Tibial nerve (tissue), 4 donors: ENCODE results near the gene MPZ. TPM values are rescaled to one million over a fixed set of nuclear protein-coding genes. Genes with fewer than 3 reads are reported as not detected.
A peak's percentile ranks its signal among the peaks of the same experiment; 100 is the strongest.

Experiments used
- DNase-seq, 2 donors: peaks; one replicate each; pipeline ENCODE4 v3.0.0-alpha.2; 2019; ENCODE audit warnings: low spot score in 2 of 2
- H3K27ac ChIP-seq, 4 donors: fragments of 200-600 bp; sonication (generic) in 3 of 4; one replicate each; pipeline ENCODE4 v1.5.1; 2017 to 2019; ENCODE audit warnings: mild to moderate bottlenecking in 1 of 4
- H3K27me3 ChIP-seq, 2 donors: fragments of 200-600 bp; sonication (generic) in 1 of 2; one replicate each; pipeline versions ENCODE4 v1.5.1 to v1.6.0; 2017 to 2019
- H3K36me3 ChIP-seq, 3 donors: fragments of 200-600 bp; sonication (generic); one replicate each; pipeline ENCODE4 v1.5.1; 2018 to 2019
- H3K4me1 ChIP-seq, 4 donors: fragments of 200-600 bp; sonication (generic) in 3 of 4; one replicate each; pipeline ENCODE4 v1.5.1; 2017 to 2019
- H3K4me3 ChIP-seq, 4 donors: fragments of 200-600 bp; sonication (generic) in 3 of 4; one replicate each; pipeline ENCODE4 v1.5.1; 2017 to 2019; ENCODE audit warnings: mild to moderate bottlenecking in 1 of 4, moderate library complexity in 1 of 4
- H3K9me3 ChIP-seq, 4 donors: fragments of 200-600 bp; sonication (generic) in 3 of 4; one replicate each; pipeline ENCODE4 v1.5.1; 2017 to 2019
- EP300 ChIP-seq, 2 donors: sonication (generic); formaldehyde crosslinking; IDR thresholded peaks; one replicate each; pipeline ENCODE4 v1.6.1; 2017; ENCODE audit warnings: antibody characterized with exemption in 2 of 2, mild to moderate bottlenecking in 1 of 2
- POLR2A ChIP-seq, 2 donors: fragments of 450-650 bp; IDR thresholded peaks; one replicate each; pipeline ENCODE4 v1.6.1; 2017; ENCODE audit warnings: antibody characterized with exemption in 2 of 2, mild to moderate bottlenecking in 2 of 2, moderate library complexity in 2 of 2
- WGBS, 2 donors: methylation state at CpG; one replicate each; pipeline ENCODE4 v1.1.5; 2018; 5-methylcytosine and 5-hydroxymethylcytosine counted together
- total RNA-seq, 4 donors: library from RNA; depleted of rRNA; stranded (reverse); fragments of >200 nt; gene quantifications; one replicate each; pipeline ENCODE4 v1.1.0, GENCODE V29; 2016
- TF ChIP-seq, protein P1 (sequence below), 5 experiments: fragments of 200-600 bp in 3 of 5; fragments of 450-650 bp in 2 of 5; sonication (generic) in 3 of 5; IDR thresholded peaks; one replicate each; pipeline ENCODE4 v1.5.1; 2016 to 2019; ENCODE audit warnings: antibody characterized with exemption in 5 of 5, mild to moderate bottlenecking in 3 of 5, moderate library complexity in 2 of 5

MPZ gene
- total RNA-seq, 4 donors from 2014 or later, result 570 to 1,776 (median 1,657) TPM

DNA sequence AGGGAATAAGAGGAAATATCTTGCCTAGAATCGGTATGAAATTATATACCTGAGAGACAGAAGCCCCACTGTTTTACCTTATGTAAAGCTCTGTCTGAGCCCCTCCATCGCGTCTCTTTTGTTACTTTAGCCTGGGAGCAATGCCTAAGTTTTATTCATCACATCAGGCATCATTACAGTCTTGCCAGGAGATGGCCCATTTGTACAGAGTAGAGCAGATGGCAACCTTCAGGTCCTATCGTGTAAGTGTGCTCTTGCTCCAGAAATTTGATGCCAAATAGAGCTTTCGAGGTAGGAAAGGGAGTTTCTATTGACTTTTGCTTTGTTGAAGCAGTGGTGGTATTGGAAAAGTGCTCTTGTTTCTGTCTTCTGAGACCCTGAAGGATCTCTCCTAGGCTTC lies 33.1 kb upstream of the MPZ start:
- TF ChIP-seq POLR2A (IDR thresholded peaks at IDR 0.05) (no peak), EP300 (IDR thresholded peaks at IDR 0.05) (no peak)
- TF ChIP-seq, protein P1, sequence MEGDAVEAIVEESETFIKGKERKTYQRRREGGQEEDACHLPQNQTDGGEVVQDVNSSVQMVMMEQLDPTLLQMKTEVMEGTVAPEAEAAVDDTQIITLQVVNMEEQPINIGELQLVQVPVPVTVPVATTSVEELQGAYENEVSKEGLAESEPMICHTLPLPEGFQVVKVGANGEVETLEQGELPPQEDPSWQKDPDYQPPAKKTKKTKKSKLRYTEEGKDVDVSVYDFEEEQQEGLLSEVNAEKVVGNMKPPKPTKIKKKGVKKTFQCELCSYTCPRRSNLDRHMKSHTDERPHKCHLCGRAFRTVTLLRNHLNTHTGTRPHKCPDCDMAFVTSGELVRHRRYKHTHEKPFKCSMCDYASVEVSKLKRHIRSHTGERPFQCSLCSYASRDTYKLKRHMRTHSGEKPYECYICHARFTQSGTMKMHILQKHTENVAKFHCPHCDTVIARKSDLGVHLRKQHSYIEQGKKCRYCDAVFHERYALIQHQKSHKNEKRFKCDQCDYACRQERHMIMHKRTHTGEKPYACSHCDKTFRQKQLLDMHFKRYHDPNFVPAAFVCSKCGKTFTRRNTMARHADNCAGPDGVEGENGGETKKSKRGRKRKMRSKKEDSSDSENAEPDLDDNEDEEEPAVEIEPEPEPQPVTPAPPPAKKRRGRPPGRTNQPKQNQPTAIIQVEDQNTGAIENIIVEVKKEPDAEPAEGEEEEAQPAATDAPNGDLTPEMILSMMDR (IDR thresholded peaks at IDR 0.05), result no peak
- H3K27ac ChIP-seq, result no peak overlapping the region
- no peaks in the 10 kb centered on the region for H3K27me3 ChIP-seq
- H3K4me3 ChIP-seq, result no peak overlapping the region
- DNase-seq, result no peak
- H3K4me1 ChIP-seq, result peaks cover 0 to 12% (median 0%) of the 10 kb centered on the region in 4 donors
- WGBS, 2 donors, result 89% methylated on average over 5 of the region's 5 CpGs
- peaks cover 0 to 77% (median 0%) of the 10 kb centered on the region in 3 donors for H3K36me3 ChIP-seq
- H3K9me3 ChIP-seq, result no peaks in the 10 kb centered on the region

DNA sequence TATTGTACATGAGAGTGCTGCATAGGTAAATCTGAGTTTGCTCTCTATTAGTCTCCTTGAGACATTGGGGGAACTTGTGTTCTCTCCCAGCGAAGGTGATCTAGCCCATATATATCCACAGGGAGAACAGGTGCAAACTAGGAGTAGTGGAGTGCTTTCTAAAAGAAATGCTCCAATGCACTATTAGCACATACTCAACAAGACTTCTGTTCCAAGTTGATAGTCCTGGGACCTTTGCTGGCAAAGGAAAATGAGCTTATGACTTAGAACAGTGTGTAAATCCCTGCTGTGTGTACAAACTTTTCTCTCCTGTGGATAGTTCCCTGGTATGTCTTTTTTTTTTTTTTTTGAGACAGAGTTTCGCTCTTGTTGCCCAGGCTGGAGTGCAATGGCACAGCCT lies 32.4 kb upstream of the MPZ start:
- Histone ChIP-seq H3K27me3 (no peaks in the 10 kb centered on the region), H3K4me1 (peaks cover 0 to 12% (median 0%) of the 10 kb centered on the region in 4 donors), H3K4me3 (no peak overlapping the region), H3K9me3 (no peaks in the 10 kb centered on the region), H3K36me3 (peaks cover 0 to 74% (median 0%) of the 10 kb centered on the region in 3 donors), H3K27ac (no peak overlapping the region)
- no peak for DNase-seq
- TF ChIP-seq POLR2A (IDR thresholded peaks at IDR 0.05), result no peak
- TF ChIP-seq, protein P1 (IDR thresholded peaks at IDR 0.05), result no peak
- TF ChIP-seq EP300 (IDR thresholded peaks at IDR 0.05), result no peak
- 92 to 93% methylated on average over 2 of the region's 2 CpGs for WGBS, 2 donors

DNA sequence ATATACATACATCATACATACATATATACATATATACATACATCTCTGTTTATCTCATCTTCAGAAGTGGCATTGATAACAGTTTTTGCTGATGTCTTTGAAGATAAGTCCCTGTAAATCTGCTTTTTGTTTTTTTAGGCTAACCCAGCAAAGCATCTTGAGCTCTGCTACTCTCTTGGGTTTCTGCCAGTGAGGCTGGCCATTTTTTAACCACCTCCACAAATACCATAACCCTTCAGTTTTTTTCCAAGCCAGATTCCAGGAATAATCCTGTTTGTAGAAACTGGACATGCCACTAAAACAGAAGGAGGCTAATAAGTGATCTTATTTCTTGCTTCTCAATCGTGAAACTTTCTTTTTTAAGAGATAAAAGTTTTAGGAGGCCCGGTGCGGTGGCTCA lies 26.0 kb upstream of the MPZ start:
- WGBS, 2 donors, result 66 to 72% methylated on average over 3 of the region's 3 CpGs
- DNase-seq, result no peak
- Histone ChIP-seq H3K9me3 (no peaks in the 10 kb centered on the region), H3K36me3 (peaks cover 0 to 73% (median 4%) of the 10 kb centered on the region in 3 donors), H3K27me3 (no peaks in the 10 kb centered on the region), H3K27ac (peak overlapping the region in 2 of 4 donors; percentile 32 to 52), H3K4me3 (no peak overlapping the region), H3K4me1 (peaks cover 0 to 2% (median 0%) of the 10 kb centered on the region in 4 donors)
- no peak for TF ChIP-seq EP300 (IDR thresholded peaks at IDR 0.05)
- TF ChIP-seq POLR2A (IDR thresholded peaks at IDR 0.05), result no peak
- TF ChIP-seq, protein P1 (IDR thresholded peaks at IDR 0.05), result no peak

DNA sequence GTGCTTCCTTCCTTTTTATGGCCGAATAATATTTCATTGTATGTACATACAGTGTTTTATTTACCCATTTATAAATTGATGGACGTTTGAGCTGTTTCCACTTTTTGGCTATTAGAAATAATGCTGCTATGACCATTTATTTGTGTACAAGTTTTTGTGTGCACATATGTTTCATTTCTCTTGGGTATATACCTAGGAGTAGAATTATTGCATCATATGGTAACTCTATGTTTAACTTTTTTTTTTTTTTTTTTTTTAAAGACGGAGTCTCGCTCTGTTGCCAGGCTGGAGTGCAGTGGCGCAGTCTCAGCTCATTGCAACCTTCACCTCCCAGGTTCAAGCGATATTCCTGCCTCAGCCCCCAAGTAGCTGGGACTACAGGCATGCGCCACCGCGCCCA lies 23.4 kb upstream of the MPZ start:
- no peak for DNase-seq
- WGBS, 2 donors, result 91 to 94% methylated on average over 9 of the region's 9 CpGs
- no peak overlapping the region for H3K4me3 ChIP-seq
- TF ChIP-seq POLR2A (IDR thresholded peaks at IDR 0.05) (no peak), EP300 (IDR thresholded peaks at IDR 0.05) (no peak)
- TF ChIP-seq, protein P1 (IDR thresholded peaks at IDR 0.05), result no peak
- H3K27ac ChIP-seq, result no peak overlapping the region
- no peaks in the 10 kb centered on the region for H3K4me1 ChIP-seq
- no peaks in the 10 kb centered on the region for H3K27me3 ChIP-seq
- H3K36me3 ChIP-seq, result peaks cover 0 to 86% (median 11%) of the 10 kb centered on the region in 3 donors
- no peaks in the 10 kb centered on the region for H3K9me3 ChIP-seq

DNA sequence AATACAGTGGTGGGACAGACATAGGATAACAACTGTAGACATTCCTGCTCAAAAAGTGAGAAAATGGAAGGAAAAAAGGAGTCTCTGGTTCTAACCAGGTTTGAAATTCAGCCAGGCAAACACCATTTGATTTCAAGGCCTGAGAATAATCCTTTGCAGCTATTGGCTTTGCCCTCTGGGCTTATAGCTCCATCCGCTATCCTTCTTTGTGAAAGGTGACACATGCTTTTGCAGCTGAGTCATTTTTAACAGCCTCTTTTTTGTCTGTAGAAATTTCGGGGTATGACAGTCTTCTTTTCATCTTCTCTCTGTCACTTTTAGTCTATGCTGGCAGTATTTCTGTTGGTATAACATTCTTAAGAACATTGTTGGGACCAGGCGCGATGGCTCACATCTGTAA lies 20.6 kb upstream of the MPZ start:
- H3K27ac ChIP-seq, result no peak overlapping the region
- no peak overlapping the region for H3K4me3 ChIP-seq
- 64 to 81% methylated on average over 4 of the region's 4 CpGs for WGBS, 2 donors
- no peaks in the 10 kb centered on the region for H3K27me3 ChIP-seq
- H3K9me3 ChIP-seq, result no peaks in the 10 kb centered on the region
- peaks cover 0 to 98% (median 11%) of the 10 kb centered on the region in 3 donors for H3K36me3 ChIP-seq
- H3K4me1 ChIP-seq, result no peaks in the 10 kb centered on the region
- TF ChIP-seq POLR2A (IDR thresholded peaks at IDR 0.05), result no peak
- no peak for TF ChIP-seq EP300 (IDR thresholded peaks at IDR 0.05)
- TF ChIP-seq, protein P1 (IDR thresholded peaks at IDR 0.05), result no peak
- no peak for DNase-seq
